Spleen (tissue), 11 donors: ENCODE measurements around the gene HMGN4. TPM values are rescaled to one million over a fixed set of nuclear protein-coding genes. Genes with fewer than 3 reads are reported as not detected.

ENCODE experiments used
- DNase-seq: peaks from one replicate; pipeline ENCODE4 v3.0.0-alpha.2; 2020
- H3K27ac ChIP-seq, 8 donors: fragments of 200-600 bp; sonication (generic) in 7 of 8; 1 replicate in 4 of 8; 2 replicates in 4 of 8; pipeline versions ENCODE4 v1.5.0 to v1.8.0; 2016 to 2021; ENCODE audit warnings: inconsistent platforms in 4 of 8, mild to moderate bottlenecking in 4 of 8, moderate library complexity in 1 of 8
- H3K27me3 ChIP-seq, 7 donors: fragments of 200-600 bp; sonication (generic) in 6 of 7; replicated peaks in 1 of 7; 1 replicate in 4 of 7; 2 replicates in 3 of 7; pipeline versions ENCODE4 v1.5.0 to v1.8.0; 2016 to 2021; ENCODE audit warnings: inconsistent platforms in 3 of 7, mild to moderate bottlenecking in 1 of 7
- H3K36me3 ChIP-seq, 6 donors: fragments of 200-600 bp; sonication (generic) in 5 of 6; 1 replicate in 4 of 6; 2 replicates in 2 of 6; pipeline versions ENCODE4 v1.5.0 to v1.8.0; 2016 to 2021; ENCODE audit warnings: inconsistent platforms in 2 of 6
- H3K4me1 ChIP-seq, 6 donors: fragments of 200-600 bp; sonication (generic) in 5 of 6; 1 replicate in 3 of 6; 2 replicates in 3 of 6; pipeline versions ENCODE4 v1.5.0 to v1.8.0; 2016 to 2021; ENCODE audit warnings: inconsistent platforms in 3 of 6
- H3K4me3 ChIP-seq, 8 donors: fragments of 200-600 bp; sonication (generic) in 7 of 8; 1 replicate in 4 of 8; 2 replicates in 4 of 8; pipeline versions ENCODE4 v1.5.0 to v1.8.0; 2016 to 2021; ENCODE audit warnings: inconsistent platforms in 4 of 8, mild to moderate bottlenecking in 4 of 8, moderate library complexity in 2 of 8
- H3K9me3 ChIP-seq, 8 donors: fragments of 200-600 bp; sonication (generic) in 7 of 8; 1 replicate in 4 of 8; 2 replicates in 4 of 8; pipeline versions ENCODE4 v1.5.0 to v1.8.0; 2016 to 2021; ENCODE audit warnings: inconsistent platforms in 4 of 8
- CTCF ChIP-seq, 11 experiments: fragments of 200-600 bp in 7 of 11; fragments of 450-650 bp in 4 of 11; sonication (generic) in 4 of 11; IDR thresholded peaks in 8 of 11; conservative IDR thresholded peaks in 3 of 11; 1 replicate in 7 of 11; 2 replicates in 4 of 11; pipeline versions ENCODE4 v1.4.0 to v1.8.0; 2016 to 2021; ENCODE audit warnings: antibody characterized with exemption in 11 of 11, inconsistent platforms in 4 of 11, mild to moderate bottlenecking in 1 of 11
- POLR2A ChIP-seq, 3 donors: fragments of 450-650 bp; IDR thresholded peaks; one replicate each; pipeline ENCODE4 v1.5.1; 2017; ENCODE audit warnings: antibody characterized with exemption in 3 of 3, mild to moderate bottlenecking in 1 of 3
- POLR2AphosphoS5 ChIP-seq, 3 donors: sonication (generic); formaldehyde crosslinking; IDR thresholded peaks; one replicate each; pipeline ENCODE4 v1.5.1; 2017; ENCODE audit warnings: antibody characterized with exemption in 3 of 3
- WGBS, 5 donors: extraction: QIAGEN DNeasy Blood & Tissue Kit in 3 of 5; methylation state at CpG; one replicate each; pipeline versions ENCODE4 v1.1.5 to v1.1.7; 2013 to 2018; 5-methylcytosine and 5-hydroxymethylcytosine counted together
- intact Hi-C: fragments of 100-400 bp; cut with DNase I; formaldehyde crosslinking; loops from one replicate; pipeline ENCODE4 v1.15.0; 2023; ENCODE audit warnings: low total_unique reads
- polyA plus RNA-seq, 3 donors: library from polyadenylated mRNA; stranded (reverse); fragments of 200-250 nt; gene quantifications; one replicate each; pipeline ENCODE4 v1.2.1, GENCODE V29; 2013
- total RNA-seq, 7 donors: library from RNA; depleted of rRNA in 3 of 7; stranded (reverse); fragments of >200 nt in 3 of 7; fragmentation: NEBNext Ultra II Directional in 4 of 7; extraction: Animal tissue kit (Norgen Biotek cat#: 25700) in 4 of 7; gene quantifications; one replicate each; pipeline versions ENCODE4 v1.1.0 to v1.2.1, GENCODE V29; 2016 to 2021
- donor health status: healthy with polysubstance abuse.
- donor health status: DM: no; HTN: no; CAD: no; lungs with moderate emphysema.
- donor health status: DM: no; HTN: no; CAD: no.
- donor health status: Bipolar disorder and iron deficiency.
- donor health status: healthy.
- donor health status: DM: no; HTN: no; CAD: no.
- donor health status: DM: yes; HTN: yes; CAD: no.

The HMGN4 gene
- total and polyA plus RNA-seq, 10 donors = 33.3 to 68.4 (median 52.9) TPM

- no peak for DNase-seq
- H3K4me3 ChIP-seq = no peak overlapping the region
- TF ChIP-seq POLR2A (IDR thresholded peaks at IDR 0.05) (no peak), CTCF (IDR thresholded peaks at IDR 0.05 in 8 of 11, conservative IDR thresholded peaks at IDR 0.05 in 3 of 11) (peak in 3 of 11 experiments; percentile 23 to 47 (median 31))
- 64 to 82% (median 77%) methylated on average over 2 of the region's 2 CpGs for whole genome bisulfite sequencing, 5 donors
- intact Hi-C loops = no loop called here
- no peaks in the 10 kb centered on the region for H3K4me1 ChIP-seq
- no peaks in the 10 kb centered on the region for H3K36me3 ChIP-seq
- no peak overlapping the region for H3K27ac ChIP-seq
- no peaks in the 10 kb centered on the region for H3K9me3 ChIP-seq
- no peaks in the 10 kb centered on the region for H3K27me3 ChIP-seq
Observed at GRCh38 chr6:26493258-26493657, 44.9 kb upstream of the HMGN4 start.

GRCh38 chr6:26494117-26494516 lies 44.0 kb upstream of the HMGN4 start:
- intact Hi-C loops = no loop called here
- no peak for TF ChIP-seq POLR2A (IDR thresholded peaks at IDR 0.05)
- TF ChIP-seq CTCF (IDR thresholded peaks at IDR 0.05 in 8 of 11, conservative IDR thresholded peaks at IDR 0.05 in 3 of 11) = no peak
- TF ChIP-seq POLR2AphosphoS5 (IDR thresholded peaks at IDR 0.05) = no peak
- Histone ChIP-seq H3K27me3 (no peaks in the 10 kb centered on the region), H3K36me3 (no peaks in the 10 kb centered on the region), H3K27ac (no peak overlapping the region), H3K4me3 (no peak overlapping the region), H3K4me1 (no peaks in the 10 kb centered on the region), H3K9me3 (no peaks in the 10 kb centered on the region)
- 84 to 94% (median 88%) methylated on average over 3 of the region's 3 CpGs for WGBS, 5 donors
- DNase-seq = no peak

- no peak overlapping the region for H3K27ac ChIP-seq
- H3K4me3 ChIP-seq = no peak overlapping the region
- TF ChIP-seq POLR2A (IDR thresholded peaks at IDR 0.05) (no peak), CTCF (IDR thresholded peaks at IDR 0.05 in 8 of 11, conservative IDR thresholded peaks at IDR 0.05 in 3 of 11) (no peak), POLR2AphosphoS5 (IDR thresholded peaks at IDR 0.05) (no peak)
- H3K27me3 ChIP-seq = no peaks in the 10 kb centered on the region
- no peak for DNase-seq
- no peaks in the 10 kb centered on the region for H3K36me3 ChIP-seq
- 58 to 92% (median 77%) methylated on average over 1 of the region's 1 CpG for WGBS, 5 donors
- no peaks in the 10 kb centered on the region for H3K9me3 ChIP-seq
- H3K4me1 ChIP-seq = no peaks in the 10 kb centered on the region
- intact Hi-C loops = no loop called here
Observed at GRCh38 chr6:26495281-26495680, 42.9 kb upstream of the HMGN4 start.

- no peak overlapping the region for H3K4me3 ChIP-seq
- no peak for DNase-seq
- 80 to 97% (median 87%) methylated on average over 4 of the region's 4 CpGs for WGBS, 5 donors
- H3K9me3 ChIP-seq = no peaks in the 10 kb centered on the region
- peaks cover 8 to 17% (median 12%) of the 10 kb centered on the region in 6 donors for H3K4me1 ChIP-seq
- no peak for TF ChIP-seq POLR2A (IDR thresholded peaks at IDR 0.05)
- no peak for TF ChIP-seq CTCF (IDR thresholded peaks at IDR 0.05 in 8 of 11, conservative IDR thresholded peaks at IDR 0.05 in 3 of 11)
- no peak for TF ChIP-seq POLR2AphosphoS5 (IDR thresholded peaks at IDR 0.05)
- H3K36me3 ChIP-seq = no peaks in the 10 kb centered on the region
- intact Hi-C loops = no loop called here
- H3K27me3 ChIP-seq = peaks cover 0 to 23% (median 11%) of the 10 kb centered on the region in 7 donors
- H3K27ac ChIP-seq = no peak overlapping the region
Observed at GRCh38 chr6:26497610-26498009, 40.6 kb upstream of the HMGN4 start.
